NCI-H1436 treated with DMSO at 0.1 percent for 48 hours (cell line): ENCODE measurements around the gene APOLD1.
"Not testable (repeated sequence)": the region's sequence is repeated elsewhere in the genome, so short reads cannot be mapped to it uniquely, and the experiment has no call there.

ENCODE experiments used
- DNase-seq: peaks from one replicate; lab custom pipeline; 2025; lab: John Stamatoyannopoulos, UW

The APOLD1 gene

GRCh38 chr12:12786706-12787601, 1.5 kb downstream of the APOLD1 start:
- no peak for DNase-seq

- no peak for DNase-seq
These were observed 2.7 kb downstream of the APOLD1 start for GRCh38 chr12:12788131-12788530.

GRCh38 chr12:12788675-12789368, 3.4 kb downstream of the APOLD1 start:
- DNase-seq: no peak

- no peak for DNase-seq
These were observed 5.5 kb downstream of the APOLD1 start for GRCh38 chr12:12790956-12791355.

GRCh38 chr12:12791756-12792369, 6.4 kb downstream of the APOLD1 start:
- DNase-seq: no peak

- no peak for DNase-seq
These were observed 7.0 kb downstream of the APOLD1 start for GRCh38 chr12:12792421-12792820.

- no peak for DNase-seq
These were observed 9.2 kb downstream of the APOLD1 start for GRCh38 chr12:12794686-12795085.

GRCh38 chr12:12796171-12796570, 10.7 kb downstream of the APOLD1 start:
- DNase-seq: no peak

GRCh38 chr12:12796928-12797793, 11.7 kb downstream of the APOLD1 start:
- no peak for DNase-seq

- no peak for DNase-seq
These were observed 12.3 kb downstream of the APOLD1 start for GRCh38 chr12:12797794-12798152.

- no peak for DNase-seq
These were observed 13.0 kb downstream of the APOLD1 start for GRCh38 chr12:12798480-12798879.

GRCh38 chr12:12799163-12799920, 13.9 kb downstream of the APOLD1 start:
- no peak for DNase-seq

GRCh38 chr12:12800406-12801180, 15.1 kb downstream of the APOLD1 start:
- DNase-seq: no peak

- DNase-seq: not testable (repeated sequence)
These were observed 16.2 kb downstream of the APOLD1 start for GRCh38 chr12:12801656-12802055.

GRCh38 chr12:12803186-12803585, 17.7 kb downstream of the APOLD1 start:
- DNase-seq: no peak

- no peak for DNase-seq
These were observed 18.6 kb downstream of the APOLD1 start for GRCh38 chr12:12804011-12804410.

GRCh38 chr12:12804432-12804886, 19.0 kb downstream of the APOLD1 start:
- DNase-seq: no peak

GRCh38 chr12:12806784-12807516, 21.5 kb downstream of the APOLD1 start:
- DNase-seq: no peak

- not testable (repeated sequence) for DNase-seq
These were observed 22.1 kb downstream of the APOLD1 start for GRCh38 chr12:12807517-12807903.
